Thyroid gland (tissue), 4 donors: ENCODE measurements around the gene OGDH.

Source experiments
- POLR2A ChIP-seq, 2 donors: fragments of 450-650 bp; IDR thresholded peaks; one replicate each; pipeline ENCODE4 v1.6.1; 2017; ENCODE audit warnings: antibody characterized with exemption in 2 of 2, mild to moderate bottlenecking in 2 of 2, moderate library complexity in 1 of 2
- TF ChIP-seq, protein P1 (sequence below), 6 experiments: fragments of 200-600 bp in 3 of 6; fragments of 450-650 bp in 3 of 6; sonication (generic) in 3 of 6; IDR thresholded peaks; one replicate each; pipeline ENCODE4 v1.5.1; 2016 to 2019; ENCODE audit warnings: antibody characterized with exemption in 6 of 6, mild to moderate bottlenecking in 2 of 6, inconsistent platforms in 1 of 6, moderate library complexity in 1 of 6

DNA sequence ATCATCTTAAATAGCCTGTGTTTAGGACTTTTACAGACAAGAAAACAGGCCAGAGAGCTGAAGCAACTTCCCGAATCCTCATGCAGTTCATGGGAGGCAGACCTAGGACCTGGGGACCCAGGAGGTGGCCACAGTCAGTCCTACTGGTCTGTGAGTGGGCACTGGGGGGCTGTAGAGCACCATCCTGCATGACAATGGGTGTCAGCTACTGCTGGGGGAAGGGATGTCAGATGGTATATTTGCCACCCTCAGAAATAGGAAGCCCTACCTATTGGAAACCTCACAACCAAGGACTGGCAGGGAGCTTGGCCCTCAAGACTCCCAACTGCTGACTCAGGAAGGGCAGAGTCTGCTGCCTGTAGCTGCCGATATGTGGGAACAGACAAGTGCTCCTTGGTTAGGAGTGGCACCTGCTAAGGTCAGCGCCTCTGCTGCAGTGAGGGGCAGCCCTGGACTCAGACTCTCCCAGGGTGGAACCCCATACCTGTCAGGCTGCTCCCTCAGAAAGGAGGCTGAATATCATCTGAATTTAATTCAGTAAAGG, 29.7 kb downstream of the OGDH start:
- TF ChIP-seq, protein P1, sequence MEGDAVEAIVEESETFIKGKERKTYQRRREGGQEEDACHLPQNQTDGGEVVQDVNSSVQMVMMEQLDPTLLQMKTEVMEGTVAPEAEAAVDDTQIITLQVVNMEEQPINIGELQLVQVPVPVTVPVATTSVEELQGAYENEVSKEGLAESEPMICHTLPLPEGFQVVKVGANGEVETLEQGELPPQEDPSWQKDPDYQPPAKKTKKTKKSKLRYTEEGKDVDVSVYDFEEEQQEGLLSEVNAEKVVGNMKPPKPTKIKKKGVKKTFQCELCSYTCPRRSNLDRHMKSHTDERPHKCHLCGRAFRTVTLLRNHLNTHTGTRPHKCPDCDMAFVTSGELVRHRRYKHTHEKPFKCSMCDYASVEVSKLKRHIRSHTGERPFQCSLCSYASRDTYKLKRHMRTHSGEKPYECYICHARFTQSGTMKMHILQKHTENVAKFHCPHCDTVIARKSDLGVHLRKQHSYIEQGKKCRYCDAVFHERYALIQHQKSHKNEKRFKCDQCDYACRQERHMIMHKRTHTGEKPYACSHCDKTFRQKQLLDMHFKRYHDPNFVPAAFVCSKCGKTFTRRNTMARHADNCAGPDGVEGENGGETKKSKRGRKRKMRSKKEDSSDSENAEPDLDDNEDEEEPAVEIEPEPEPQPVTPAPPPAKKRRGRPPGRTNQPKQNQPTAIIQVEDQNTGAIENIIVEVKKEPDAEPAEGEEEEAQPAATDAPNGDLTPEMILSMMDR (IDR thresholded peaks at IDR 0.05) = no peak
- TF ChIP-seq POLR2A (IDR thresholded peaks at IDR 0.05) = no peak
